Measurements from ENCODE around the gene LVRN.

Gene LVRN

GRCh38 chr5:115961381-115962238 lies 665 bp upstream of the LVRN start:
- DNase-seq = no peak

GRCh38 chr5:115962565-115963402 lies 509 bp downstream of the LVRN start:
- no peak for DNase-seq

GRCh38 chr5:115963566-115963965 lies 1.3 kb downstream of the LVRN start:
- no peak for DNase-seq

GRCh38 chr5:115968770-115969169 lies 6.5 kb downstream of the LVRN start:
- no peak for DNase-seq

GRCh38 chr5:115977096-115977495 lies 14.8 kb downstream of the LVRN start:
- DNase-seq = no peak

GRCh38 chr5:115977988-115978387 lies 15.7 kb downstream of the LVRN start:
- no peak for DNase-seq

GRCh38 chr5:115978779-115979178 lies 16.5 kb downstream of the LVRN start:
- DNase-seq = no peak

GRCh38 chr5:115979201-115980041 lies 17.1 kb downstream of the LVRN start:
- DNase-seq = no peak

- DNase-seq = no peak
Measured at GRCh38 chr5:115983519-115983918, 21.2 kb downstream of the LVRN start.

- no peak for DNase-seq
Measured at GRCh38 chr5:115985802-115986757, 23.8 kb downstream of the LVRN start.

GRCh38 chr5:115988002-115988401 lies 25.7 kb downstream of the LVRN start:
- DNase-seq = no peak

GRCh38 chr5:115992848-115993350 lies 30.6 kb downstream of the LVRN start:
- DNase-seq = no peak

- no peak for DNase-seq
Measured at GRCh38 chr5:115995351-115995750, 33.1 kb downstream of the LVRN start.

- DNase-seq = no peak
Measured at GRCh38 chr5:116002116-116002906, 40.0 kb downstream of the LVRN start.

- no peak for DNase-seq
Measured at GRCh38 chr5:116004248-116004647, 42.0 kb downstream of the LVRN start.

GRCh38 chr5:116009806-116010205 lies 47.5 kb downstream of the LVRN start:
- DNase-seq = no peak

- no peak for DNase-seq
Measured at GRCh38 chr5:116011046-116011445, 48.8 kb downstream of the LVRN start.

- DNase-seq = no peak
Measured at GRCh38 chr5:116013207-116013785, 51.0 kb downstream of the LVRN start.

- no peak for DNase-seq
Measured at GRCh38 chr5:116013936-116014335, 51.7 kb downstream of the LVRN start.

GRCh38 chr5:116023619-116024018 lies 61.3 kb downstream of the LVRN start:
- DNase-seq = no peak

All from inflammatory macrophage treated with lipopolysaccharide for 1 hour (primary cell).